SK-N-SH treated with all-trans-retinoic acid at 6 μM for 48 hours (cell line): ENCODE results near the gene OR4A16.

Experiments
- ATAC-seq: fragments of 200-7000 bp; cut with Tn5 transposase; 3 replicates; pipeline ENCODE4 v1.9.1; 2020; ENCODE audit warnings: mild to moderate bottlenecking, moderate library complexity
- ARNTL ChIP-seq: fragments of 450-650 bp; formaldehyde crosslinking; IDR thresholded peaks from 2 replicates; pipeline ENCODE4 v1.5.0; 2020; ENCODE audit warnings: low read depth, mild to moderate bottlenecking, moderate library complexity, borderline replicate concordance
- BACH2 ChIP-seq: fragments of 250-450 bp; sonication (Bioruptor Pico); IDR thresholded peaks from 2 replicates; pipeline ENCODE4 v1.9.0; 2021; ENCODE audit warnings: mild to moderate bottlenecking, borderline replicate concordance
- CREB5 ChIP-seq: fragments of 250-450 bp; sonication (Bioruptor Pico); IDR thresholded peaks from 2 replicates; pipeline ENCODE4 v1.5.1; 2020; ENCODE audit warnings: low read depth, mild to moderate bottlenecking, moderate library complexity
- CSDC2 ChIP-seq: fragments of 250-450 bp; sonication (Bioruptor Pico); IDR thresholded peaks from 2 replicates; pipeline ENCODE4 v1.5.0; 2020; ENCODE audit warnings: mild to moderate bottlenecking, moderate library complexity
- CSRNP3 ChIP-seq: fragments of 250-450 bp; sonication (Bioruptor Pico); IDR thresholded peaks from 2 replicates; pipeline ENCODE4 v1.5.1; 2021; ENCODE audit warnings: mild to moderate bottlenecking, moderate library complexity
- ESRRG ChIP-seq: fragments of 250-450 bp; sonication (Bioruptor Pico); IDR thresholded peaks from 2 replicates; pipeline ENCODE4 v1.6.1; 2021; ENCODE audit warnings: mild to moderate bottlenecking
- GLIS3 ChIP-seq: fragments of 250-450 bp; sonication (Bioruptor Pico); IDR thresholded peaks from 2 replicates; pipeline ENCODE4 v1.5.0; 2020; ENCODE audit warnings: mild to moderate bottlenecking, moderate library complexity
- ISL1 ChIP-seq: fragments of 250-450 bp; sonication (Bioruptor Pico); IDR thresholded peaks from 2 replicates; pipeline ENCODE4 v2.1.2; 2022; ENCODE audit warnings: mild to moderate bottlenecking, moderate library complexity
- OSR1 ChIP-seq: fragments of 250-450 bp; sonication (Bioruptor Pico); IDR thresholded peaks from 2 replicates; pipeline ENCODE4 v1.8.0; 2022; ENCODE audit warnings: moderate library complexity, mild to moderate bottlenecking, inconsistent platforms
- PATZ1 ChIP-seq: fragments of 250-450 bp; sonication (Bioruptor Pico); IDR thresholded peaks from 2 replicates; pipeline ENCODE4 v1.8.0; 2020; ENCODE audit warnings: mild to moderate bottlenecking, moderate library complexity, borderline replicate concordance
- POU6F1 ChIP-seq: fragments of 250-450 bp; sonication (Bioruptor Pico); IDR thresholded peaks from 2 replicates; pipeline ENCODE4 v1.8.0; 2021; ENCODE audit warnings: low read depth, mild to moderate bottlenecking, moderate library complexity, borderline replicate concordance
- PPARA ChIP-seq: fragments of 250-450 bp; sonication (Bioruptor Pico); IDR thresholded peaks from 2 replicates; pipeline ENCODE4 v1.5.0; 2020; ENCODE audit warnings: mild to moderate bottlenecking, borderline replicate concordance
- RARB ChIP-seq: fragments of 250-450 bp; sonication (Bioruptor Pico); IDR thresholded peaks from 2 replicates; pipeline ENCODE4 v1.8.0; 2021; ENCODE audit warnings: mild to moderate bottlenecking, moderate library complexity
- SNAI2 ChIP-seq: fragments of 250-450 bp; sonication (Bioruptor Pico); IDR thresholded peaks from 2 replicates; pipeline ENCODE4 v1.5.0; 2020; ENCODE audit warnings: mild to moderate bottlenecking, moderate library complexity
- TCF4 ChIP-seq: fragments of 250-450 bp; sonication (Bioruptor Pico); IDR thresholded peaks from 2 replicates; pipeline ENCODE4 v1.8.0; 2021; ENCODE audit warnings: mild to moderate bottlenecking, moderate library complexity, borderline replicate concordance
- TOX ChIP-seq: fragments of 250-450 bp; sonication (Bioruptor Pico); IDR thresholded peaks from 2 replicates; pipeline ENCODE4 v1.8.0; 2021; ENCODE audit warnings: mild to moderate bottlenecking, moderate library complexity, borderline replicate concordance
- TSHZ2 ChIP-seq: fragments of 250-450 bp; sonication (Bioruptor Pico); IDR thresholded peaks from 2 replicates; pipeline ENCODE4 v1.5.0; 2020; ENCODE audit warnings: mild to moderate bottlenecking, moderate library complexity
- ZC3H10 ChIP-seq: fragments of 250-450 bp; sonication (Bioruptor Pico); IDR thresholded peaks from 2 replicates; pipeline ENCODE4 v1.5.1; 2021; ENCODE audit warnings: mild to moderate bottlenecking, moderate library complexity
- ZFP3 ChIP-seq: fragments of 250-450 bp; sonication (Bioruptor Pico); IDR thresholded peaks from 2 replicates; pipeline ENCODE4 v1.5.0; 2020; ENCODE audit warnings: mild to moderate bottlenecking, moderate library complexity
- ZFP30 ChIP-seq: fragments of 450-650 bp; formaldehyde crosslinking; IDR thresholded peaks from 2 replicates; pipeline ENCODE4 v1.5.0; 2022; ENCODE audit warnings: mild to moderate bottlenecking, moderate library complexity
- ZNF565 ChIP-seq: fragments of 450-650 bp; formaldehyde crosslinking; conservative IDR thresholded peaks from 2 replicates; pipeline ENCODE4 v1.5.0; 2020; ENCODE audit warnings: low read depth, mild to moderate bottlenecking, moderate library complexity
- ZNF70 ChIP-seq: fragments of 450-650 bp; formaldehyde crosslinking; IDR thresholded peaks from 2 replicates; pipeline ENCODE4 v1.5.0; 2020; ENCODE audit warnings: mild to moderate bottlenecking, moderate library complexity

Gene OR4A16

GRCh38 chr11:55342901-55343300 lies at the start of gene OR4A16:
OR4A16 (plus strand) TSS chr11:55343201; CDS start chr11:55343201, 0 bp downstream.
- ATAC-seq: no peak
- TF ChIP-seq BACH2 (no peak), TOX (no peak), CSRNP3 (CRISPR knock-in tag) (no peak), TCF4 (no peak), CREB5 (CRISPR knock-in tag) (no peak), SNAI2 (CRISPR knock-in tag) (no peak), ARNTL (CRISPR knock-in tag) (no peak), ZNF70 (no peak), ESRRG (CRISPR knock-in tag) (no peak), POU6F1 (CRISPR knock-in tag) (no peak), ZFP30 (CRISPR knock-in tag) (no peak), RARB (CRISPR knock-in tag) (no peak), GLIS3 (CRISPR knock-in tag) (no peak), ZFP3 (CRISPR knock-in tag) (no peak), ZNF565 (CRISPR knock-in tag) (no peak), PPARA (CRISPR knock-in tag) (no peak), OSR1 (CRISPR knock-in tag) (no peak), CSDC2 (no peak), TSHZ2 (CRISPR knock-in tag) (no peak), PATZ1 (CRISPR knock-in tag) (no peak)
- TF ChIP-seq, all 23 proteins: peak for 0

GRCh38 chr11:55324500-55324899 lies 18.5 kb upstream of the OR4A16 start:
- TF ChIP-seq RARB (CRISPR knock-in tag): no peak
- TF ChIP-seq ESRRG (CRISPR knock-in tag): no peak
- no peak for TF ChIP-seq ZFP30 (CRISPR knock-in tag)
- TF ChIP-seq ISL1 (CRISPR knock-in tag): no peak
- TF ChIP-seq POU6F1 (CRISPR knock-in tag): no peak
- no peak for TF ChIP-seq CSRNP3 (CRISPR knock-in tag)
- TF ChIP-seq ZC3H10 (CRISPR knock-in tag): no peak
- no peak for TF ChIP-seq PPARA (CRISPR knock-in tag)
- no peak for TF ChIP-seq ZFP3 (CRISPR knock-in tag)
- TF ChIP-seq GLIS3 (CRISPR knock-in tag): no peak
- TF ChIP-seq PATZ1 (CRISPR knock-in tag): no peak
- TF ChIP-seq TOX: no peak
- no peak for TF ChIP-seq SNAI2 (CRISPR knock-in tag)
- no peak for TF ChIP-seq BACH2
- ATAC-seq: no peak
